ENCODE results near the gene POLR2I.
"Not testable (repeated sequence)": the region's sequence is repeated elsewhere in the genome, so short reads cannot be mapped to it uniquely, and the experiment has no call there.

POLR2I gene

DNA sequence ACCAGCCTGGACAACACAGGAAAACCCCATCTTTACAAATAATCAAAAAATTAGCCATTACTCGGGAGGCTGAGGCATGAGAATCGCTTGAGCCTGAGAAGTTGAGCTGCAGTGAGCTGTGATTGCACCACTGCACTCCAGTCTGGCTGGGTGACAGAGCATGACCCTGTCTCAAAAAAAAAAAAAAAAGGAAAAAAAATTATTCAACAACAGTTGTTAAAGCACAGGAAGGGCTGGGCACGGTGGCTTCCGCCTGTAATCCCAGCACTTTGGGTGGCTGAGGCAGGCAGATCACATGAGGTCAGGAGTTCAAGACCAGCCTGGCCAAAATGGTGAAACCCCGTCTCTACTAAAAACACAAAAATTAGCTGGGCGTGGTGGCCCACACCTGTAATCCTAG lies 16.5 kb upstream of the POLR2I start:
- DNase-seq = not testable (repeated sequence)

DNA sequence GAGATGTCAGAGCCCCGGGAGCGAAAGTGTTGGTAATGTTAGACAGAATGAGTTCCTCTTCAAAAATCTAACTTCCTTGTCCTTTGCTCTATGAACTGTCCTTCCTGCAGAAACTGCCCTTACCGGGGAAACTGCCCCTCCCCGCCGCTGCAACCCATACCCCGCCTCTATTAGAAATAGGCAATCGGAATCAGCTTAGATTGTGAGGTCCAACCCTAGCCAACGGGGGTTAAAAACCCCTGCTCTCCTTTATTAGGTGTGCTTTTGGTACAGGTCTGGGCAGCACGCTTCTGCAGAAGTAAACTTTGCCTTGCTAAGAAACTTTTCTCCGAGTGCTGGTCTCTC lies 13.7 kb upstream of the POLR2I start:
- DNase-seq = no peak

DNA sequence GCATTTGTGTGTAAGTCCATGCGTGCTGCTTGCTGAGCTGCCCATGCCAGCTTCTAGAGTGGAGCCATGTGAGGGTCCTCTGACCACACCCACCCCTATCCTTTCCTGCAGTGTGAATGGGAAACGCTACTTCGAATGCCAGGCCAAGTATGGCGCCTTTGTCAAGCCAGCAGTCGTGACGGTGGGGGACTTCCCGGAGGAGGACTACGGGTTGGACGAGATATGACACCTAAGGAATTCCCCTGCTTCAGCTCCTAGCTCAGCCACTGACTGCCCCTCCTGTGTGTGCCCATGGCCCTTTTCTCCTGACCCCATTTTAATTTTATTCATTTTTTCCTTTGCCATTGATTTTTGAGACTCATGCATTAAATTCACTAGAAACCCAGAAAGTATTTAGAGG lies 10.9 kb upstream of the POLR2I start:
- no peak for DNase-seq

DNA sequence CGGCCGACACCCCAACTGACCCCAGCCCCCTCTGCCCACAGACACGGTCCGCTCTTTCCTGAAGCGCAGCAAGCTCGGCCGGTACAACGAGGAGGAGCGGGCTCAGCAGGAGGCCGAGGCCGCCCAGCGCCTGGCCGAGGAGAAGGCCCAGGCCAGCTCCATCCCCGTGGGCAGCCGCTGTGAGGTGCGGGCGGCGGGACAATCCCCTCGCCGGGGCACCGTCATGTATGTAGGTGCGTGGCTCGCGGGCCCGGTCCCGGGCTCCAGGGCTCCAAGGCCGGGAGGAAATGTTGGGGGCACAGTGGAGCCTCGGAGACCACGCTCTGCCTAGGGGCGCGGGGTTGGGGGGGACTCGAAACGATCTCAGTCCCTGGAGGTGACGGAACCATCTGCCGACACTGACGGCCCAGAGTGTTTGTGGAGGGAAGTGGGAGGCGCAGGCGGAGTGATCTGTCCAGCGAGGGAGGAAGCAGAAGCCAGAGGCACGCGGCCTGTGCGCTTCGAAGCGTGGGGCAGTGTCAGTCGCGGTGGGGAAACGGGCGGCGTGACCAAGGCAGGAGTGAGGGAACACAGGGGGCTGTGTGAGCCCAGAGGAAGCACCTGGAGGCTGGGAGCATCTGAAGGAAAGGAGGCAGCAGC lies 6.9 kb upstream of the POLR2I start:
- DNase-seq = no peak

DNA sequence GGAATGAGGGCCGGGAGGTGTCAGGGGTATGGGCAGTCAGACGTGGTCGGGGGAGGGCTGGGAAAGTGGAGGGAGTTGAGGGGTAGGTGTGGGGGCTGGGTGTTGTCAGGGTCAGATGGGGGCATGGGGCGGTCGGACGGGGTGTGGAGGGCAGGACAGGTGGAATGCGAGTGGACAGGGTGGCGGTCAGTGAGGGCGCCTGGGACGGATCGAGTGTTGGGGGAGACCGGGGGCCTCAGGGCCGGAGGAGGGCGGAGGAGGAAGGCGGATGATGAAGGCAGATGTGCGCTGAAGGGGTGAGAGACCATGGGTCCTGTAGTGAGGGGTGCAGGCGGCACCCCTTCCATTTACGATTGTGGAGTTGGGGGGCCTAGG lies 6.3 kb upstream of the POLR2I start:
- no peak for DNase-seq

DNA sequence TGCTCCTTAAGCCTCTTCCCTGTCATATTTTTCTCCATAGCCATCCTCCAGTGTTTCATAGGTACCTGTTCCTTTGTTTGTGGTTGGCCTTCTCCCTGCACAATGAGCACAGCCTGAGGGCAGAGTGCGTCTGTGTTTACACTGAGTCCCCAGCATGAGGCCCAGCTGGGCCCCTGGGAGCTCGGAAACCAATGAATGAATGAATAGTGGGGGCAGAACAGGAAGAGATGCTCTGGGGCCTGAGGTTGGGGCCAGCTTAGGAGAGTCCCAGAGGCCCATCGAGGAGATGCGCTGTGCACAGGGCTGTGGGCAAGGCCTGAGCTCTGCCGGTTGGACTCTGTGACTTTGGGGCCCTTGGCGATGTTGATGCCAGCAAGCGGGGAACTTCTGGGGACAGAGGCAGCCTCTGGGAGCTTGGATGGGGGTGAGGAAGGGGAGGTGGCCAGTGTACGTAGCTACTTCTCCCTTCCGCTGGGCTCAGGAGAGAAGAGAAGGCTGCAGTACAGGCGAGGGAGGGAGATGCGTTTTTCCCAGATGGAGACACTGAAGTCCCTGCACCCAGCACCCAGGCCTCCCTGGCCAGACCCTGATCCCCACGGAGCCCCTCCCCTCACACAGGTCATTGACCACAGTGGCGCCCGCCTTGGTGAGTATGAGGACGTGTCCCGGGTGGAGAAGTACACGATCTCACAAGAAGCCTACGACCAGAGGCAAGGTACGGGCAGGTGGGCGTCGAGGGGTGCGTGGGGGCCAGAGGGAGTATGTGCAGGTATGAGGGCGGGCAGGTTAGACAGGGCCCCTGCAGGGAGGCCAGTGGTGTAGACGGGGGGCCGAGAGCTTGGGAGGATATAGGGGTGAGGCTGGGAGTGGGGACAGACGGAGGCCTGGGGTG lies 5.7 kb upstream of the POLR2I start:
- no peak for DNase-seq

DNA sequence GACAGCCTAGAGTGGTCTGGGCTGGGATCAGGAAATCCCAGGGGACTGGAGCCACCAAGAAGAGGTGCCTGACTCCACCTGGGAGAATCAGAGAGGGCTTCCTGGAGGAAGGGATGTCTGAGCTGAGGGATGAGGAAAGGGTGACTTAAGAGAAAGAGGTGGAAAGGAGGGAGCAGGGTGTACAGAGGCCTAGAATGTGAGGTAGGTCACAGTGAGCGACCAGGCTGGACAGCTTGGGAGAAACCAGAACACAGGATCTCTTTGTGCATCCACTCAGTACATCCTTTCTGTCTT lies 1.6 kb upstream of the POLR2I start:
- DNase-seq = no peak

DNA sequence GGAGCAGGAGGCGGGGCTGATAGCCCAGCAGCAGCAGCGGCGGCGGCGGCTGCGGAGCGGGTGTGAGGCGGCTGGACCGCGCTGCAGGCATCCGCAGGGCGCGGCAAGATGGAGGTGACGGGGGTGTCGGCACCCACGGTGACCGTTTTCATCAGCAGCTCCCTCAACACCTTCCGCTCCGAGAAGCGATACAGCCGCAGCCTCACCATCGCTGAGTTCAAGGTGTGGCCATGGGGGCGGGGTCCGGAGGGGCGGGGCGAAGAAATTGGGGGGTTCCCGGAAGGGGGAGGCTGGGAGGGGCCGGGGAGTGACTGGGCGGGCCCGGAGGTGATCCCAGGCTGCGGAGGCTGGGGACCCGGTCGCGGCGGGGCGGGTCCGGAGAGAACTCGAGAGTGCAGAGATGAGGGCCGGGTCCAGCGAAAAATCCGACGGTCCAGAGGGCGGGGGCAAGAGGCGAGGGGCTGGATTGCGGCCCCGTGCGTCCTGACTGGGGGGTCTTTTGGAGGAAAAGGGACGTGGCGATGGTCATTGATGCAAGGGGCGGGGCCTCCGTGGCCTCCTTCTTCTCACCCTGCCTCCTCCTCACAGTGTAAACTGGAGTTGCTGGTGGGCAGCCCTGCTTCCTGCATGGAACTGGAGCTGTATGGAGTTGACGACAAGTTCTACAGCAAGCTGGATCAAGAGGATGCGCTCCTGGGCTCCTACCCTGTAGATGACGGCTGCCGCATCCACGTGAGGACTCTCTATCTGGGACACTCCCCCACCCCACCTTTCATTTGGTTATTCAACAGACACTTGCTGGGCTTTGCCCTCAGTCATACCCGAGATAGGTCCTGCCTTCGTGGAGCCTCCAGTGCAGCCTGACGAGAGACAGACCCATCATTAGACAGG lies 1.0 kb upstream of the POLR2I start, which contains the start of gene TBCB:
TBCB (plus strand) TSS at position 16 of the 891 bp plus-strand sequence; CDS start at position 109, 93 bp downstream.
- DNase-seq = peak; percentile 92 to 93

DNA sequence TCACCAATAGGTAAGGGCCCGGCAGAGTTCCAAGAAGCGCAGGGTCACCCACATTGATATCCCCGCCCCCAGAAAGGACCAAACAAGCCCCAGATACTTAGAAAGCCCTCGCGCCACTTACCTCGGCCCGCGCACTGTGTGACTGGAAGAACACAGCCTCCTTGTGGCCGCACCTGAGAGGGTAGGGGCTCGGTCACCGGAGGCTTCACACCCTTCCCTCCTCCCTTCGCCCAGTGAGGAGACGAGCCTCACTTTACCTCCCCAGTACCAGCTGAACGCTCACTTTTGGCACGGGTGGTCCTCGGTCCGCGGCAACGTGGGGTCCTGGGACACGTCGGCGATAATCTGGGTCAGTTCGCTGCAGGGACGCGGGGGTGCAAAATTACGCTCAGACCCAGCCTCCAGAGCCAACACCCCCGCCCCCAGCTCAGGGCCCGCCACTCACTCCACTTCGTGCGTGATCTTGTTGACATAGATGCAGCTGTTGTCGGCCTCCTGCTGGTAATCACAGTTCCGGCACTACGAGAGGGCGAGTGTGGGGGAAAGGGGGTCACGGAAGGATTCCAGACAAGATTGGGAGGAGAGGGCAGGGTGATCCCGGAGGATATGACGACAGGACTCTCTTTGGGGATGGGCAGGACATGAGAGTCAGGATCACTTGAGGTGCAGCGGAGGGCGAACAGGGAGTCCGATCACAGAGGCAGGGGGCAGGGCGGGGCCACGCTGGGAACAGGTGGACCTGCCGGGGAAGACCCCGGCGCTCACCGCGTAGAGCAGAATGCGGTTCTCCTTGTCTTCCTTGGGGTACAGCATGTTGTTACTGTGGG lies 568 bp downstream of the POLR2I start:
- peak in 1 of 2 donors; percentile 19 for DNase-seq

DNA sequence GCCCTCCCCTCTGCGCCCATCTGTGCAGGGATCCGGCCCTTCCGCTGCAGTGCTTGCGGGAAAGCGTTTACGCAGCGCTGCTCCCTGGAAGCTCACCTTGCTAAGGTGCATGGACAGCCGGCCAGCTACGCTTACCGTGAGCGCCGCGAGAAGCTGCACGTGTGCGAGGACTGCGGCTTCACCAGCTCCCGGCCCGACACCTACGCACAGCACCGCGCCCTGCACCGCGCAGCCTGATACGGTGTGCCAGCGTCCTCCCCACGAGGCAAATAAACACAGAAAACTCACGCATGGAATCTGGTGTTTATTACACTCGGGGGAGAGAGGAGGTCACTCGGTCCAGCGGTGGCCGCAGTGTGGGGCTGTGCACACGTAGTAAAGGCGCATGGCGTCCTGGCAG lies 1.2 kb downstream of the POLR2I start:
- DNase-seq = no peak

DNA sequence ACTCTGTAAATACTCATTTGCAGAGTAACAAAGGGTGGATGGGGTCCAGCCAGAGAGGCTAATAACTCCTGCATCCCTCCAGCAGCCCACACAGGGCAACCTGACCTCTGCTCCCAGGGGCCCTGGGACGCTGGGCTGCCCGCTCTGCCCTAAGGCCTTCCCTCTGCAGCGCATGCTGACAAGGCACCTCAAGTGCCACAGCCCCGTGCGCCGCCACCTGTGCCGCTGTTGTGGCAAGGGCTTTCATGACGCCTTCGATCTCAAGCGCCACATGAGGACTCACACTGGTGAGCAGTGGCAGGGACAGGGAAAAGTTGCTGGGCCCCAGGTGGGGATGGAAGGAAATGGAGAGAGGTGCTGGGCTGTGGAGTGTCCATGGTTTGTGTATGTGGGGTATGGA lies 2.0 kb downstream of the POLR2I start:
- DNase-seq = no peak

DNA sequence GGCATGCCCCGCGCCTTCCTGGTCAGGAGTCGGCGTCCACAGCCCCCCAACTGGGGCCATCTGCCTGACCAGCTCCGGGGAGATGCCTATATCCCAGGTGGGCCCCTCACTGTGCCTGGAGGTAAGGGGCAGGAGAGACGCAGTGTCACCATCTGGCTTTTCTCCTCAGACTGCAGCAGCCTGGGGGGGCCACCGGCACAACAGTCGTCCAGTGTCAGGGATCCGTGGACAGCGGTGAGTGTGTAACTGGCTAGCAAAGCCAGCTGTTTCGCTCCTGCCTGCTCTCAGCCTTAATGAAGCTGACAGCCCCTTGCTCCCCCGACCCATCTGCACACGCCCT lies 3.5 kb downstream of the POLR2I start:
- DNase-seq = no peak

DNA sequence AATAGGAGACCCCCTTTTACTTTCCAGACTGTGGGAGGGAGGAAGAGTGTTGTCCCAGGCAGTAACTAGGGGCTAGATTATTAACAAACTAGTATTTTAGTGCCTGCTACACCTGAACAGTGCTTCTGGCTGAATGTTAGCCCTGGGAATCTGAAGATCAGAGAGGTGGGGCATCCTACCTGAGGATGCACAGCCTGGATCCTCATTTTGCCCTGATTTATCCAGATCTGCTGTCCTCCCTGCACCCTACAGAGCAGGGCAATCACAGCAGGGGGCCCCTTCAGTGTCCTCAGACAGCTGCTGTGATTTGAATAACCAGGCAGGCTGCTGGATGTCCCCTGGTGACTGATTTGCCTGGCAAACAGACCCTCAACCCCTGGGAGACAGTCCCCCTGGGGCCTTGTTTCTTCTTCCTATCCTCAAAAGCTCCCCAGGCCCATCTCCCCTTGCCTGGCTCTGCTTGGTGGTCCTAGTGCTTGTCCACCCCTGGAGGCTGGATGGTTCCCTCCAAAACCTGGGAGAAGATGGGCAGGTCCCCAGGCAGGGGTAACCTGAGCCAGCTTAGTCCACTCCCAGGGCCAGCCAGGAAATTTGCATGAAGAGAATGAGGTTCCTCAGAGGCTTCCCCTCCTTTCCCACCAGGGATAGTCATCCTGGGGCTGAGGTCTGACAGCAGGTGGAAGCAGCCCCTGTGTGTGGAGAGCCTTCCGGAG lies 4.0 kb downstream of the POLR2I start, which contains the start of gene OVOL3:
OVOL3 (plus strand) TSS at position 657 of the 713 bp plus-strand sequence. CDS start 60 bp downstream, outside the sequence.
- no peak for DNase-seq

DNA sequence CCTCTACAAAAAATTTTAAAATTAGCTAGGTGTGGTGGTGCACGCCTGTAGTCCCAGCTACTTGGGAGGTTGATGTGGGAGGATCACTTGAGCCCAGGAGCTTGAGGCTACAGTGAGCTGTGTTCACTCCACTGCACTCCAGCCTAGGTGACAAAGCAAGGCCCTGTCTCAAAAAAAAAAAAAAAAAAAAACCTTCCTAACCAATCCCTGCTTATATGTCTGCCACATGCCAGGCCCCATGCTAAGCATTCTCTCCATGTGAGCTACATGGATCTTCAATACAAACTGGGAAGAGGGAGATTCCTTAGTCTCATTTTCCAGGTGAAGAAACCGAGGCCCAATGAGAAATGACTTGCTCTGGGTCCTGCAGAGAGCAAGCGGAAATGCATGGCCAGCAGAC lies 6.0 kb downstream of the POLR2I start:
- DNase-seq = no peak

DNA sequence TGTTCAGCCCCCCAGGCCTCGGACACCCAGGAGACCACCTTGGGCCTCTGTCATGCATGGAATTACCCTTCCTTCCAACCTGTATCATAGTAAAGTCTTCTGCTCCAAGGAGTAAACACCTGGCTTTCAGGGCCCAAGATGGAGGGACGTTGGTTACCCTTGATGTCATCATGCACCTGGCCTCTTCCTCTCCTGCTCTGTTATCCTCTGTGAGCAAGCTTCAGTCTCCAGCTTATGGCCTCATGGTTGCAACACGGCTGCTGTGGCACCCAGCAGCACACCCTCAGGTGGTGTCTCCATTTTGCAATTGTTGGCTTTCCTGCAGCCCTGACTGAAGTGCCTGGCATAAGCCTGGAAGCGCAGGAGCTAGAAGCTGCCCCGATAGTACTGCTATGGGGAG lies 7.7 kb downstream of the POLR2I start:
- no peak for DNase-seq

DNA sequence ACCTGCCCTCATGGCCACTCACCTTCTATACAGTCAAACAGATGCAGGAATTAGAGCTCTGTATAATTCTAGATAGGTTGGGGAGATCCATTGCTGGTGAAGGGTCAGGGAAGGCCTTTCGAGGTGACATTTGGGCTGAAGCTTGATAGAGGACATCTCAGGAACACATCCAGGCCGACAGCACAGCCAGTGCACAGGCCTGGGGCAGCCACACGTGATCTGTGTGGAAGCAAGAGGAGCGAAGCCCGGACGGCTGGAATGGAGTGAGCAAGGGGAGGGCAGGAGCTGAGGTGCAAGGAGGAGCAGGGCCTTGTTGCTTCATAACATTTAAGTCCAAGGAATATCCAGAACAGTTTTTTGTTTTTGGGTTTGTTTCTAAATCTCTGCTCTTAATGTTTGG lies 8.2 kb downstream of the POLR2I start:
- DNase-seq = no peak

DNA sequence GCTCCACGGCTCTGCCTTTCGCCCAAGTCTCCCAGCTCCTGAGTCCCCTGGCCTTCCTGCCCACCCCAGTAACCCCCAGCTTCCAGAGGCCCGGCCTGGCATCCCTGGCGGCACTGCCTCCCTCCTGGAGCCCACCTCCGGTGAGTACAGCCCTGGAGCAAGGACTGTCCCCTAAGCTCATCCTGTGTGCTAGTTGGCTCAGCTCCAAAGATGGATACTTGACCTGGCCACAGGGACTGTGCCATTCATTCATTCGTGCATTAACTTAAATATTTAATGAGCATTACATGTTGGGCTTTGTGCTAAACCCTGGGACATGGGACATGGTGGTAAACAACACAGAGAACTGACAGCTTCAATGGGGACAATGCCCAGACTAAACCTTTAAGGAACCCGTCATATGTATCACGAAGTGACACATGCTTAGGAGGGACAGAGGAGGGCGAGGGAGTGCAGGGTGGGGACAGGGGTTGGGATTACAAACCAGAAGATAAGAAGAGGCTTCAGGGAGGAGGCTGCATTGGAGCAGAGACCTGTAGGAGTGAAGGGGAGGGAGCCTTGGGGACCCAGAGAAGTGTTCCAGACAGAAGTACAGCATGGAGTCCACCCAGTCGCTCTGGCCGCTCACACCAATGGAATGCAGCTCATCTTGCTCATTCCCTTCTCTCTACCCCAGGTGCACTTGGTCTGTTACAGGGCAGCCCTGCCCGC lies 10.7 kb downstream of the POLR2I start:
- no peak for DNase-seq

DNA sequence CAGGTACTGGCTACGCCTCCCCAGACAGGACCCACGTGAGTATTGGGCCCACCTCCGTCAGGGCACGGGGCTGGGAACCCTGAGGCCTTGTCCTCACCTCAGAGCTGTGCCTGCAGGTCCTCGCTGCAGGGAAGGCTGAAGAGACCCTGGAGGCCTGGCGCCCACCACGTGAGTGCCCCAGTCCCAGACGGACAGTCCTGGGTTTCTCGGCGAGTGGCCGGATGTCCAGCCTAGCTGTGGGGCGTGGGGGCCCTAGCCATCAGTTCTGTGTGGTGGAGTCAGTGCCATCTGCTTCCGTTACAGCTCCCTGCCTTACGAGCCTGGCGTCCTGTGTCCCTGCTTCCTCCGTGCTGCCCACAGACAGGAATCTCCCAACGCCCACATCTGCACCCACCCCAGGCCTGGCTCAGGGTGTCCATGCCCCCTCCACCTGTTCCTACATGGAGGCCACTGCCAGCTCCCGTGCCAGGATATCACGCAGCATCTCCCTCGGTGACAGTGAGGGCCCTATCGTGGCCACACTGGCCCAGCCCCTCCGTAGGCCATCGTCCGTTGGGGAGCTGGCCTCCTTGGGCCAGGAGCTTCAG lies 11.5 kb downstream of the POLR2I start:
- no peak for DNase-seq

DNA sequence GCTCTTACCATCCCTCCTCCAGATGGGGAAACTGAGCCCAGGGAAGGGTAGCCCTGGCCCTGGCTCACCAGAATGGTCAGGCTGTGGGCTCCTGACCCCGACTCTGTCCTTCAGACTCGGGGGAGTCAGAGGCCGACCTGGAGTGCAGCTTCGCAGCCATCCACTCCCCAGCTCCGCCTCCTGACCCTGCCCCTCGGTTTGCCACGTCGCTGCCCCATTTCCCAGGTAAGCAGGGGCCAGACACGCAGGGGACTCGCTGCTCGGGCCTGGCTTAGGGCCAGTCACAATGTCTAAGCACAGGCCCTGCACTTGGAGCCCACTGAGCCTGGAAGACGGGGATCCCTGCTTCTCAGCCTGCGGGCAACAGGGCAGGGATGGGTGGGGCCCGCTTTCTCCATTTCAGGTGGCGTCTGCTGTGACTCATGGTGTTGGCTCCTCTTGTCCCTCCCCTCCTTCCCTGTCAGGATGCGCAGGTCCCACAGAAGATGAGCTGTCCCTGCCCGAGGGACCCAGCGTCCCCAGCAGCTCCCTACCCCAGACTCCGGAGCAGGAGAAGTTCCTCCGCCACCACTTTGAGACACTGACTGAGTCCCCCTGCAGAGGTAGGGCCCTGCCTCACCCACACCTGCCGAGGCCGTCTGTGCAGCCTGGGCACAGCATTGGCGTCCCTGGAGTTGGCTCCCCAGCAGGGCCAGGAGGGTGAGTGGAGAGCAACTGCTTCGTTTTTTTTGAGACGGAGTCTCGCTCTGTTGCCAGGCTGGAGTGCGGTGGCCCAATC lies 12.9 kb downstream of the POLR2I start:
- DNase-seq = no peak

DNA sequence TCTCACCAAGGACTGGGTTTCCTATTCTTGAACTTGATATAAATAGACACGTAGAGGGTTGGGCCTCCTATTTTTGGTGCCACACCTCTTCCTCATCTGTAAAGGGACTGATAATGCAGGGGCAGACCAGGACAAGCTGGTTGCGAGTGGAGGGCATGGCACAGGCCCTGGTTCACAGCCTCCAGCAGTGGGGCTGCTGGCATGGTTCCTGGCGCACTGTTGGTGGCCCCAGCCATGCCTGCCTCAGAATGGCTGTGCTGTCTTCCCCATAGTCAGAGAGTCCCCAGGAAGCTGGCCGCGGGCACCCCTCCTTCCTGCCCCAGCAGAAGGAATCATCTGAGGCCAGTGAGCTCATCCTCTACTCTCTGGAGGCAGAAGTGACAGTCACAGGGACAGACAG lies 14.2 kb downstream of the POLR2I start:
- DNase-seq = no peak
